Esophagus muscularis mucosa (tissue), 4 donors: ENCODE data around the gene TPD52L2.

Source experiments
- CTCF ChIP-seq, 3 experiments: fragments of 200-600 bp in 2 of 3; fragments of 450-650 bp in 1 of 3; sonication (generic) in 2 of 3; IDR thresholded peaks; one replicate each; pipeline ENCODE4 v1.5.1; 2017 to 2019; ENCODE audit warnings: antibody characterized with exemption in 3 of 3, mild to moderate bottlenecking in 2 of 3, moderate library complexity in 1 of 3
- EP300 ChIP-seq: sonication (generic); formaldehyde crosslinking; IDR thresholded peaks from one replicate; pipeline ENCODE4 v1.6.1; 2017; ENCODE audit warnings: antibody characterized with exemption
- POLR2A ChIP-seq: fragments of 450-650 bp; IDR thresholded peaks from one replicate; pipeline ENCODE4 v1.6.1; 2017; ENCODE audit warnings: antibody characterized with exemption, moderate library complexity, mild to moderate bottlenecking, low read depth
- POLR2AphosphoS5 ChIP-seq, 2 donors: sonication (generic); formaldehyde crosslinking; IDR thresholded peaks; one replicate each; pipeline ENCODE4 v1.6.1; 2017; ENCODE audit warnings: antibody characterized with exemption in 2 of 2

DNA sequence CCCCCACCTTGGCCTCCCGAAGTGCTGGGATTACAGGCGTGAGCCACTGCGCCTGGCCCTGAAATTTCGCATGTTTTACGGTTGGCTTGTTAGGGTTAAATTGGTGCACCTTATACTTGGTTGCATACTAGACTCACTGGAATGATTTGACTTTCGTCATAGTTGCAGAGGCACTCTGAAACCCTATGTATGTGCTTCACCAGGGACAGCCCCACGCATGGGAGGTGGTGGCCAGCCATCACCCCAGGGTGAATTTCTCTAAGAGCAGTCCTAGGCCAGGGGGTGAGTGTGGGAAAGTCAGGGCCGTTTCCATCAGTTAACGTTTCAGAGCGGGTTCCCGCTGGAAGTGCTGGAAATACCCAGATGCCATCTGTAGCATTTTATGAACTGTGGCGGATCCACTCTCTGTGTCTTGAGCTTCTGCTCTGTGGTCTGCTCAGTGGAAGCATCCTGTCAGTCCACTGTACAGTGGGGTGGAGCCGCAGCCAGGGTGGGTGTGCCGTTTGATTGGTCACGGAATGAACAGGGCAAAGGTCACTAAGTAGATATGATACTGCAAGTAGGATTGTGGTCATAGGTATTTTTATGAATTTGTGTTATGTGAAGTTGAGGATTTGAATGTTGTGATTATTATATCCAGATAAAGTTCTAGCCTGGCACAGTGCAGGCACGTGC, 43.1 kb downstream of the TPD52L2 start:
- TF ChIP-seq CTCF (IDR thresholded peaks at IDR 0.05) (no peak), POLR2A (no peak), POLR2AphosphoS5 (IDR thresholded peaks at IDR 0.05) (no peak), EP300 (no peak)
